Measurements from ENCODE around the gene DOCK1.

DOCK1 gene

DNA sequence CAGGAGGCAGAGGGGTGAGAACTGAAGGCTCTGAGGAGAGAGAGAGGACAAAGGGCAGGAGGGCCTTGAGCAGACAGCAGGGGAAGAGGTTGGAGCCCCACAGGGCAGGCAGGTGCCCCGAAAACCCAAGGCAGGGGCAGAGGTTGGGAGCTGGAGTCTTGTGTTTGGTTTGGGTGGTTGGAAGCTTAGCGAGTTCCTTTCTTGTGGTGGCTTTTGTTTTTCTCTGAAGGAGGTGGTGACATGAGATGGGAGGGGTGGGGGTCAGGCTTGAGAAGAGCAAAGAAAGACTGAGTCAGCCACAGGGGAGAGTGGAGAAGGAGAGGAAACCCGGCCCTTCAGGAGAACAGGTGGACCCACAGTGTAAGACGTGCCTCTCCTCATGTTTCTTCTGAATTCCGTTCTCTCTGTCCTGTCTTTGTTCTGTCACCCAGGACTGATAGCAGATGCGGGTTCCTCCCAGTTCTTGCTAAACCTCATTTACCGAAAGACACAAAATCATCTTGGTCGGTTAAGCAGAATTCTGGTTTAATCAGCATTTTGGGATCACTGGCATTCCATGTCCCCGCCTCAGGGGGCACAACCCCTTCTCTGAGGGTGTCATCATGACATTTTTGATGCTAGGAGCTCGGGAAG is 195.9 kb downstream of the DOCK1 start:
- no peak for DNase-seq

DNA sequence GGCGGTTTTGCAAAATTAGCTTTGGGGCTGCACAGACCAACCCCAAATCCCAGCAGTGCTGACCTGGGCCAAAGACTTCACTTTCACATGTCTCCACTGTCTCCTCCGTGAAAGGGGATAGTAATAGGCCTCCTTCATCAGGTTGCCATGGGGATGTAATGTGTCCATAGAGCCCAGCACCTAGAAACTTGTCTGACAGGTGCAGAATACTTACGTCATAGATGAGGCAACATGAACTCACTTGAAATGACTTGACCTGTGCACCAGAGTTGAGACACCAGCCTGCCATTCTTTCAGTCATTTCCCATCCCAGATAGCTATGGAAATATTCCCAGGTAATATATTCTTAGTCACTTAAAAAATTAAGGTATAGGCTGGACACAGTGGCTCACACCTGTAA is 196.9 kb downstream of the DOCK1 start:
- DNase-seq = no peak

- no peak for DNase-seq
These were observed 209.9 kb downstream of the DOCK1 start for GRCh38 chr10:127115100-127115499.

- no peak for DNase-seq
These were observed 211.9 kb downstream of the DOCK1 start for GRCh38 chr10:127117125-127117524.

- no peak for DNase-seq
These were observed 212.8 kb downstream of the DOCK1 start for GRCh38 chr10:127118034-127118433.

- no peak for DNase-seq
These were observed 214.7 kb downstream of the DOCK1 start for GRCh38 chr10:127119936-127120335.

DNA sequence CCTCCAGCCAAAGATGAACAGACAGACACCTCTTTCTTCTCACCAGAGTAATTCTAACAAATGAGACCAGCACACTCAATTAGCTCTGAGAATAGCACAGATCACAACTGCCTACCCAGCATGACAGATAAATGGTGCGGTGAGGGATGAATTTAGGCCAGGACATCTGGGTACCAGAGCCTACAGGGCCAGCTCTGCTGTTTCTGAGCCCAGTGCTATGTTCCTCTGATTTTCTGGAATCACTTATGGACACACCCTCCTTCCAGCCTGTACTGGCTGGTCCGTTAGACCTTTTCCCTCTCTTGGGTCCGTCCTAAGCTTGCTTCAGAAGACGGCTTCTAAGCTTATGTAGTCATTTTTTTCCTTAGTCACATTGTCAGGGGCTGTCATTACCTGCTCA is 217.6 kb downstream of the DOCK1 start:
- no peak for DNase-seq

GRCh38 chr10:127123626-127124025 is 218.4 kb downstream of the DOCK1 start:
- DNase-seq = no peak

GRCh38 chr10:127125331-127125730 is 220.1 kb downstream of the DOCK1 start:
- DNase-seq = no peak

DNA sequence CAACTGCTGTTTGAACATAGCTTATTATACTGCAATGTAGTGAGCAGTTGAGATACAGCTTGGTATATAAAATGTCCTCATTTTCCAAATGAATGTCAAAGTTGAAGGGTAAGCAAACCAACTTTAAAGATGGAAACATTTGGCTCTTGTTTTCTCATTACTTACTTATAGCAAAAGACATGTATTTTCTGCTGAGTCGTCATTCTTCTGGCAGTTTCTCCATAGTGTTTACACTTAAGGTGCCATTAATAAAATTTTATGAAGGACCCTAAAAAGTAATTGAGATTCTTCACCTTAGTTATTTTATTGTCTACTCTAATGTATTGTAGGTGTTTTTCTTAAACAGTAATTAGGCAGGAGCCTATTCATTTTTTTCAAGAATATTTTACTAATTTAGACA is 222.6 kb downstream of the DOCK1 start:
- DNase-seq = no peak

GRCh38 chr10:127129104-127129503 is 223.9 kb downstream of the DOCK1 start:
- no peak for DNase-seq

DNA sequence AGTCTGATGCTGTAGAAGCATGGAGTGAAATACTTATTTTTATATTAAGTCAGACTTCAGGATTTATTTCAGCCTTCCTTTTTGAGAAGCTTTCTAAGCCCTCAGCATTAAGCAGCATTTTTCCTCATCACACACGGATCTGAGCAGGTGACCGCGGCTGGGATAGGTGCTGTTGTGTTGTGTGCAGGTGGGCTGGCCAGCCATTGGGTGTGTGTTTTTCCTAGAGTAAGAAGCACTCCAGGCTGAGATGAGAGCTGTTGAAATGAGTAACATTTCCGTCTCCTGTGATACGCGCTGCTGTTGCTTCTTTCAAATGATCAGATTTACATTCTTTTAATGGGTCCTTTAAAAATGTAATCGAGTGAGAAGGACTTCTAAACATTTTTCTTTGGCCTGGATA is 227.2 kb downstream of the DOCK1 start:
- no peak for DNase-seq

- no peak for DNase-seq
These were observed 228.0 kb downstream of the DOCK1 start for GRCh38 chr10:127133225-127133624.

DNA sequence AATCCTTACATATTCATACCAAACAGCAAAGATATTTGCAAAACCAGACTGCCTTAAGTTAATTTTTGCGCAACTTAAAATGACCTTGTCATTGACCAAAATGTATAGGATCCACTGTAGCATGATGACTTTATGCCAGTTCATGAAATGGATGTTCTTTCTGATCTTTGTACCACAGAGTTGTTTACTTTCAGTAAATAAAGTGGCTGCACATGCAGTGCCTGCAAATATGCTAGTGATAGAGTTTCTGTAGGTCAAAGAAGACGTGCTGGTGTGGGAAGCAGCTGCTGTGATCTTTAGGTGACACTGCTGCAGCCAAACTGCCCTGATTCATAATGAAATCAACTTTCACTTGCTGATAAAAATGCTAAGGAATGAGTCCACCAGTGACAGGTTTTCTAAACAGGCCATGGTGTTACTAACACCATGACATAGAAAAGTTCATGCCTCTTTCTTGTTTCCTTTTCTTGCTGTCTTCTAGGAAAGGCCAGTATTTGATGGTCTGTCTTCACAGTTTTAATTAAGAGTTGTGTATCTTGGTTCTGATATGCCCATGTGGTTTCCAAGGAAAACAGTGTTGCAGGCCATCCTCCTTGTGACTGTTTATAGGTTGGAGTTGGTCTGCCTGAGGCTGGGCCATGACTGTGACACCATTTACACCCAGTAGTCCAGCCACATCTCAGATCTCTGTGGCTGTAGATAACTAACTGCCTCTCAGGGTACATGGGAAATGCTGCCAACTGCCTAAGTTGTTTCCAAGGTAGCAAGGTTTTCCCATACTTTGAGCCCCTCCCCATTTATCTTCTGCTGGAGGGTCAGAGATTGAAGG is 228.7 kb downstream of the DOCK1 start:
- DNase-seq = no peak

- DNase-seq = no peak
These were observed 230.8 kb downstream of the DOCK1 start for GRCh38 chr10:127135844-127136577.

DNA sequence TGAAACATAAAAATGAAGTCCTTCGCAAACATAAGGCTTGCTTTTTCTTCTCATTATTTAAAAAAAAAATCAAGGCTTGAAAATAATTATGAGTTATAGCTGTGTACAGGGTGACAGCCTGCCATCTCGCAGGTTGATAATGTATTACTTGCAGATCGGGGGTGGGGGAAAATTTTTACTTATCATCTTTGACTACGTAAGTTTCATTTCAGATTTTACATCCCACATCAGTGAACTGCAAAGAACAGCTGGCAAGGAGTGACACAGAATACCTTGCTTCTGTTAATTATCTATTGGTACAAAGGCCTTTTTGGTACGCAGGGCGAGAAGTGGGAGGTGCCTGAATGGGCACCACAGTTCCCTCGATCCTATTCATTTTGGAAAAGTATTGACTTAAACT is 232.2 kb downstream of the DOCK1 start:
- DNase-seq = no peak

- no peak for DNase-seq
These were observed 236.9 kb downstream of the DOCK1 start for GRCh38 chr10:127142136-127142535.

GRCh38 chr10:127142856-127143255 is 237.6 kb downstream of the DOCK1 start:
- no peak for DNase-seq

GRCh38 chr10:127145173-127145572 is 239.9 kb downstream of the DOCK1 start:
- DNase-seq = no peak

GRCh38 chr10:127146661-127147060 is 241.4 kb downstream of the DOCK1 start:
- DNase-seq = no peak

- no peak for DNase-seq
These were observed 243.1 kb downstream of the DOCK1 start for GRCh38 chr10:127148066-127148932.

GRCh38 chr10:127148933-127149220 is 243.6 kb downstream of the DOCK1 start:
- DNase-seq = no peak

DNA sequence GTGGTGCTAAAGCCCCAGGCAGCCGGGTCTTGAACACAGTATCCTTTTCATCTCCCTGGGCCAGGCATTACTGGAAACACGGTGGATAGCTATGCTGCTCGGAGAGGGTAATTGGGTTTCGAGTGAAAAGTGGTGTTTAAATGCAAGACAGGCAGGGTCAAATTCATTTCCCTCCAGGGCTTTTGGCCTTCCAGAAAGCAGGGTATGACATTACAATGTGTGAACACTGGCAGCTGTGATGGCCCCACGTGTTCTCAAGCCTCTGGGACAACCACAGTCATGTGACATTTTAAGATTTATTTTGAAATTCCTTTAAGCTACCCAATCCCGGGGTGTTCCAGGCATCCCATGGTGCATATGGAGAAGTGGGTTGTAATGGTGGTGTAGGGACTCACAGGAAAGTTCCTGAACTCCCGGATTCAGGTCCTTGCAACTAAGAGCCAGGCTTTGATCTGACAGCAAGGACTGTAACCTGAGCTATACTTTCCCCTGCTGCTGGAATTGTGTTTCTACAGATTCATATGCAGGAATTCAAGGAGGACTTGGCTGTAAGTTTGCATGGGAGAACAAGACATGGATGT is 244.4 kb downstream of the DOCK1 start:
- no peak for DNase-seq

Measured in NCI-H2171 treated with DMSO at 0.1 percent for 48 hours (cell line).